HUES64 (cell line): ENCODE measurements around the gene ANKRD40.

Source experiments
- H3K27ac ChIP-seq: 2 replicates; pipeline ENCODE4 v1.7.0; 2013; ENCODE audit warnings: low read depth, low read length, inconsistent platforms
- H3K27me3 ChIP-seq: 2 replicates; pipeline ENCODE4 v1.6.1; 2013; ENCODE audit warnings: mild to moderate bottlenecking, low read length; ENCODE audit not compliant: insufficient read depth
- H3K36me3 ChIP-seq: 2 replicates; pipeline ENCODE4 v1.6.1; 2013; ENCODE audit warnings: mild to moderate bottlenecking, low read length; ENCODE audit not compliant: insufficient read depth
- H3K4me1 ChIP-seq: 2 replicates; pipeline ENCODE4 v1.6.1; 2013; ENCODE audit warnings: mild to moderate bottlenecking, low read length, moderate library complexity; ENCODE audit not compliant: insufficient read depth
- H3K4me3 ChIP-seq: 2 replicates; pipeline ENCODE4 v1.5.1; 2013; ENCODE audit warnings: mild to moderate bottlenecking, low read length, moderate library complexity
- H3K9ac ChIP-seq: 2 replicates; pipeline ENCODE4 v1.6.1; 2013; ENCODE audit warnings: mild to moderate bottlenecking, low read depth, low read length
- H3K9me3 ChIP-seq: 2 replicates; pipeline ENCODE4 v1.6.1; 2013; ENCODE audit warnings: low read depth, low read length; ENCODE audit not compliant: insufficient read depth
- WGBS: fragments of 150-250, 120-280 bp; methylation state at CpG from one replicate; pipeline ENCODE4 v1.1.7; 2013; ENCODE audit warnings: missing lambda C conversion rate; 5-methylcytosine and 5-hydroxymethylcytosine counted together

Gene ANKRD40

GRCh38 chr17:50675190-50675589, 32.5 kb downstream of the ANKRD40 start:
- H3K9ac ChIP-seq = no peak overlapping the region
- H3K36me3 ChIP-seq = no peaks in the 10 kb centered on the region
- no peaks in the 10 kb centered on the region for H3K27me3 ChIP-seq
- no peak overlapping the region for H3K27ac ChIP-seq
- H3K4me1 ChIP-seq = no peaks in the 10 kb centered on the region
- WGBS = 77% methylated on average over 3 of the region's 3 CpGs
- no peak overlapping the region for H3K4me3 ChIP-seq
- no peaks in the 10 kb centered on the region for H3K9me3 ChIP-seq

GRCh38 chr17:50672831-50673551, 34.7 kb downstream of the ANKRD40 start:
- H3K4me3 ChIP-seq = no peak overlapping the region
- H3K36me3 ChIP-seq = no peaks in the 10 kb centered on the region
- H3K27me3 ChIP-seq = no peaks in the 10 kb centered on the region
- H3K9me3 ChIP-seq = no peaks in the 10 kb centered on the region
- no peak overlapping the region for H3K9ac ChIP-seq
- H3K4me1 ChIP-seq = peaks cover 4% of the 10 kb centered on the region; the same call in 1 of the 2 replicates
- no peak overlapping the region for H3K27ac ChIP-seq
- WGBS = 94% methylated on average over 20 of the region's 20 CpGs

- Histone ChIP-seq H3K27ac (no peak overlapping the region), H3K4me3 (no peak overlapping the region), H3K9ac (no peak overlapping the region), H3K36me3 (no peaks in the 10 kb centered on the region), H3K27me3 (no peaks in the 10 kb centered on the region), H3K4me1 (peaks cover 7% of the 10 kb centered on the region; the same call in 1 of the 2 replicates), H3K9me3 (no peaks in the 10 kb centered on the region)
- WGBS = 97% methylated on average over 5 of the region's 5 CpGs
Measured at GRCh38 chr17:50672071-50672470, 35.6 kb downstream of the ANKRD40 start.

GRCh38 chr17:50668838-50669581, 38.7 kb downstream of the ANKRD40 start:
- WGBS = 82% methylated on average over 9 of the region's 9 CpGs
- Histone ChIP-seq H3K9ac (no peak overlapping the region), H3K4me1 (peaks cover 7% of the 10 kb centered on the region; the same call in 1 of the 2 replicates), H3K36me3 (no peaks in the 10 kb centered on the region), H3K9me3 (no peaks in the 10 kb centered on the region), H3K27me3 (no peaks in the 10 kb centered on the region), H3K27ac (no peak overlapping the region), H3K4me3 (no peak overlapping the region)

- H3K4me3 ChIP-seq = peak overlapping the region; percentile 6; the same call in 1 of the 2 replicates
- H3K9me3 ChIP-seq = no peaks in the 10 kb centered on the region
- no peaks in the 10 kb centered on the region for H3K36me3 ChIP-seq
- WGBS = 50% methylated on average over 8 of the region's 8 CpGs
- H3K27ac ChIP-seq = peak overlapping the region; percentile 52; the same call in 1 of the 2 replicates
- peaks cover 7% of the 10 kb centered on the region; the same call in 1 of the 2 replicates for H3K4me1 ChIP-seq
- no peaks in the 10 kb centered on the region for H3K27me3 ChIP-seq
- H3K9ac ChIP-seq = 0 out of 2 replicates have a peak overlapping the region, but pooled peaks have one; percentile 46
Measured at GRCh38 chr17:50668025-50668837, 39.5 kb downstream of the ANKRD40 start.

GRCh38 chr17:50667259-50668024, 40.3 kb downstream of the ANKRD40 start:
- WGBS = 95% methylated on average over 14 of the region's 14 CpGs
- H3K4me1 ChIP-seq = peaks cover 10% of the 10 kb centered on the region; the same call in 1 of the 2 replicates
- no peak overlapping the region for H3K27ac ChIP-seq
- H3K36me3 ChIP-seq = no peaks in the 10 kb centered on the region
- no peak overlapping the region for H3K4me3 ChIP-seq
- no peaks in the 10 kb centered on the region for H3K27me3 ChIP-seq
- H3K9me3 ChIP-seq = no peaks in the 10 kb centered on the region
- H3K9ac ChIP-seq = no peak overlapping the region

GRCh38 chr17:50666316-50666715, 41.4 kb downstream of the ANKRD40 start:
- no peak overlapping the region for H3K9ac ChIP-seq
- H3K27ac ChIP-seq = no peak overlapping the region
- peaks cover 18% of the 10 kb centered on the region for H3K4me1 ChIP-seq
- no peaks in the 10 kb centered on the region for H3K9me3 ChIP-seq
- H3K4me3 ChIP-seq = no peak overlapping the region
- no peaks in the 10 kb centered on the region for H3K36me3 ChIP-seq
- H3K27me3 ChIP-seq = no peaks in the 10 kb centered on the region
- WGBS = 95% methylated on average over 8 of the region's 8 CpGs

- H3K27me3 ChIP-seq = no peaks in the 10 kb centered on the region
- H3K27ac ChIP-seq = no peak overlapping the region
- peaks cover 19% of the 10 kb centered on the region for H3K4me1 ChIP-seq
- H3K9ac ChIP-seq = no peak overlapping the region
- H3K4me3 ChIP-seq = no peak overlapping the region
- 85% methylated on average over 5 of the region's 5 CpGs for WGBS
- H3K9me3 ChIP-seq = no peaks in the 10 kb centered on the region
- H3K36me3 ChIP-seq = no peaks in the 10 kb centered on the region
Measured at GRCh38 chr17:50665838-50666237, 41.9 kb downstream of the ANKRD40 start.

GRCh38 chr17:50664788-50665458, 42.8 kb downstream of the ANKRD40 start:
- Histone ChIP-seq H3K9me3 (no peaks in the 10 kb centered on the region), H3K36me3 (no peaks in the 10 kb centered on the region), H3K27ac (no peak overlapping the region), H3K4me1 (peaks cover 19% of the 10 kb centered on the region), H3K27me3 (no peaks in the 10 kb centered on the region), H3K4me3 (no peak overlapping the region), H3K9ac (no peak overlapping the region)
- WGBS = 93% methylated on average over 12 of the region's 12 CpGs

- H3K4me3 ChIP-seq = no peak overlapping the region
- no peaks in the 10 kb centered on the region for H3K36me3 ChIP-seq
- WGBS = 93% methylated on average over 10 of the region's 10 CpGs
- no peak overlapping the region for H3K27ac ChIP-seq
- H3K9me3 ChIP-seq = no peaks in the 10 kb centered on the region
- H3K9ac ChIP-seq = no peak overlapping the region
- no peaks in the 10 kb centered on the region for H3K27me3 ChIP-seq
- H3K4me1 ChIP-seq = peaks cover 19% of the 10 kb centered on the region
Measured at GRCh38 chr17:50663812-50664374, 43.8 kb downstream of the ANKRD40 start.
